GM19395 (cell line): ENCODE data around the gene MB.

Experiments used
- ATAC-seq: cut with Tn5 transposase; IDR thresholded peaks from one replicate; pipeline ENCODE4 v1.9.1; 2021; ENCODE audit warnings: mild to moderate bottlenecking, moderate library complexity; ENCODE audit not compliant: unreplicated experiment

The MB gene

GRCh38 chr22:35597692-35598395, 19.3 kb downstream of the MB start:
- no peak for ATAC-seq

- no peak for ATAC-seq
These were observed 20.3 kb downstream of the MB start for GRCh38 chr22:35596821-35597220.

- no peak for ATAC-seq
These were observed 22.4 kb downstream of the MB start for GRCh38 chr22:35594686-35595085.

GRCh38 chr22:35593891-35594470, 23.1 kb downstream of the MB start:
- no peak for ATAC-seq

GRCh38 chr22:35593071-35593890, 23.8 kb downstream of the MB start:
- no peak for ATAC-seq

- no peak for ATAC-seq
These were observed 24.6 kb downstream of the MB start for GRCh38 chr22:35592418-35592967.

GRCh38 chr22:35591714-35592417, 25.3 kb downstream of the MB start:
- no peak for ATAC-seq

- no peak for ATAC-seq
These were observed 26.4 kb downstream of the MB start for GRCh38 chr22:35590634-35591295.

- no peak for ATAC-seq
These were observed 27.4 kb downstream of the MB start for GRCh38 chr22:35589756-35590093.

GRCh38 chr22:35589071-35589755, 27.9 kb downstream of the MB start:
- ATAC-seq, result no peak

GRCh38 chr22:35587896-35588295, 29.2 kb downstream of the MB start:
- no peak for ATAC-seq

GRCh38 chr22:35587447-35587870, 29.7 kb downstream of the MB start:
- no peak for ATAC-seq

GRCh38 chr22:35586771-35587170, 30.4 kb downstream of the MB start:
- no peak for ATAC-seq

GRCh38 chr22:35582861-35583670, 34.1 kb downstream of the MB start:
- no peak for ATAC-seq

- no peak for ATAC-seq
These were observed 34.8 kb downstream of the MB start for GRCh38 chr22:35582218-35582860.

- no peak for ATAC-seq
These were observed 36.1 kb downstream of the MB start for GRCh38 chr22:35581023-35581413.

- no peak for ATAC-seq
These were observed 36.6 kb downstream of the MB start for GRCh38 chr22:35580351-35581022.
